Measurements from ENCODE around the gene ITGA1.
"Not testable (repeated sequence)": the region's sequence is repeated elsewhere in the genome, so short reads cannot be mapped to it uniquely, and the experiment has no call there.

ITGA1 gene

GRCh38 chr5:52864371-52864770 lies 76.7 kb downstream of the ITGA1 start:
- DNase-seq (ENCODE audit: low read depth in 2 of 2) = no peak

GRCh38 chr5:52864884-52865283 lies 77.2 kb downstream of the ITGA1 start:
- no peak for DNase-seq (ENCODE audit: low read depth in 2 of 2)

GRCh38 chr5:52865991-52866390 lies 78.3 kb downstream of the ITGA1 start:
- not testable (repeated sequence) for DNase-seq (ENCODE audit: low read depth in 2 of 2)

GRCh38 chr5:52867809-52868208 lies 80.1 kb downstream of the ITGA1 start:
- DNase-seq (ENCODE audit: low read depth in 2 of 2) = no peak

- DNase-seq (ENCODE audit: low read depth in 2 of 2) = no peak
Measured at GRCh38 chr5:52868417-52868816, 80.7 kb downstream of the ITGA1 start.

- DNase-seq (ENCODE audit: low read depth in 2 of 2) = no peak
Measured at GRCh38 chr5:52869391-52869790, 81.7 kb downstream of the ITGA1 start.

- DNase-seq (ENCODE audit: low read depth in 2 of 2) = no peak
Measured at GRCh38 chr5:52870448-52870847, 82.7 kb downstream of the ITGA1 start.

- DNase-seq (ENCODE audit: low read depth in 2 of 2) = no peak
Measured at GRCh38 chr5:52875827-52876226, 88.1 kb downstream of the ITGA1 start.

GRCh38 chr5:52876456-52876855 lies 88.7 kb downstream of the ITGA1 start:
- no peak for DNase-seq (ENCODE audit: low read depth in 2 of 2)

GRCh38 chr5:52878656-52879055 lies 90.9 kb downstream of the ITGA1 start:
- DNase-seq (ENCODE audit: low read depth in 2 of 2) = no peak

GRCh38 chr5:52880541-52880940 lies 92.8 kb downstream of the ITGA1 start:
- DNase-seq (ENCODE audit: low read depth in 2 of 2) = no peak

GRCh38 chr5:52881468-52881867 lies 93.8 kb downstream of the ITGA1 start:
- no peak for DNase-seq (ENCODE audit: low read depth in 2 of 2)

GRCh38 chr5:52883110-52883509 lies 95.4 kb downstream of the ITGA1 start:
- DNase-seq (ENCODE audit: low read depth in 2 of 2) = no peak

- DNase-seq (ENCODE audit: low read depth in 2 of 2) = no peak
Measured at GRCh38 chr5:52884453-52884852, 96.7 kb downstream of the ITGA1 start.

- no peak for DNase-seq (ENCODE audit: low read depth in 2 of 2)
Measured at GRCh38 chr5:52885614-52886013, 97.9 kb downstream of the ITGA1 start.

GRCh38 chr5:52886206-52886605 lies 98.5 kb downstream of the ITGA1 start:
- DNase-seq (ENCODE audit: low read depth in 2 of 2) = no peak

- DNase-seq (ENCODE audit: low read depth in 2 of 2) = no peak
Measured at GRCh38 chr5:52887066-52887465, 99.3 kb downstream of the ITGA1 start.

- DNase-seq (ENCODE audit: low read depth in 2 of 2) = no peak
Measured at GRCh38 chr5:52888363-52888762, 100.6 kb downstream of the ITGA1 start.

GRCh38 chr5:52892242-52892878 lies 104.6 kb downstream of the ITGA1 start:
- no peak for DNase-seq (ENCODE audit: low read depth in 2 of 2)

GRCh38 chr5:52893105-52893504 lies 105.4 kb downstream of the ITGA1 start:
- DNase-seq (ENCODE audit: low read depth in 2 of 2) = no peak

- DNase-seq (ENCODE audit: low read depth in 2 of 2) = no peak
Measured at GRCh38 chr5:52893863-52894262, 106.1 kb downstream of the ITGA1 start.

GRCh38 chr5:52894451-52894850 lies 106.7 kb downstream of the ITGA1 start:
- DNase-seq (ENCODE audit: low read depth in 2 of 2) = no peak

- DNase-seq (ENCODE audit: low read depth in 2 of 2) = no peak
Measured at GRCh38 chr5:52895075-52895474, 107.4 kb downstream of the ITGA1 start.
